IMR-90 (cell line): ENCODE data around the gene FER1L5. TPM values are rescaled to one million over a fixed set of nuclear protein-coding genes. Genes with fewer than 3 reads are reported as not detected.

ENCODE experiments used
- ATAC-seq: fragments of 200-7000 bp; cut with Tn5 transposase; 2 replicates; pipeline ENCODE4 v1.9.1; 2020; ENCODE audit warnings: low read depth, mild to moderate bottlenecking, moderate library complexity
- BruUV-seq: library from RNA; stranded (reverse); fragments of 400-500 nt; replicated peaks from 2 replicates; lab custom pipeline; 2021; lab: Mats Ljungman, UMichigan
- CTCF ChIA-PET: fragments of 300-600 bp; formaldehyde crosslinking; extraction: SDS; loops from one replicate; lab custom pipeline; 2021; ENCODE audit warnings: antibody characterized with exemption; lab: Yijun Ruan, JAX
- POLR2A ChIA-PET: fragments of 300-600 bp; sonication (Branson Sonifier 250); formaldehyde crosslinking; loops from one replicate; lab custom pipeline; 2022; ENCODE audit warnings: antibody characterized with exemption; ENCODE audit not compliant: unreplicated experiment; lab: Charles Lee
- DNase-seq: peaks from one replicate; pipeline ENCODE4 v3.0.0; 2013
- H2AFZ ChIP-seq: replicated peaks from 2 replicates; pipeline ENCODE3; 2013; ENCODE audit warnings: low read length, mild to moderate bottlenecking; ENCODE audit not compliant: poor library complexity
- H2AK5ac ChIP-seq: 2 replicates; pipeline ENCODE4 v1.6.1; 2013; ENCODE audit warnings: low read depth, low read length, inconsistent platforms
- H2AK9ac ChIP-seq: replicated peaks from 2 replicates; pipeline ENCODE3; 2013; ENCODE audit warnings: mild to moderate bottlenecking, low read depth, low read length, moderate library complexity; ENCODE audit not compliant: poor library complexity
- H2BK120ac ChIP-seq: 2 replicates; pipeline ENCODE4 v1.6.1; 2013; ENCODE audit warnings: low read depth, low read length, inconsistent platforms
- H2BK15ac ChIP-seq: 3 replicates; pipeline ENCODE4 v1.6.1; 2013; ENCODE audit warnings: low read depth, low read length, inconsistent platforms
- H2BK20ac ChIP-seq: 2 replicates; pipeline ENCODE4 v1.6.1; 2013; ENCODE audit warnings: low read depth, mild to moderate bottlenecking, inconsistent platforms, low read length, moderate library complexity
- H2BK5ac ChIP-seq: 2 replicates; pipeline ENCODE4 v1.6.1; 2013; ENCODE audit warnings: mild to moderate bottlenecking, low read depth, low read length, inconsistent platforms; ENCODE audit not compliant: poor library complexity, severe bottlenecking
- H3K14ac ChIP-seq: replicated peaks from 2 replicates; pipeline ENCODE4 v1.6.1; 2013; ENCODE audit warnings: low read depth, low read length, inconsistent platforms
- H3K18ac ChIP-seq: 2 replicates; pipeline ENCODE4 v1.6.1; 2013; ENCODE audit warnings: low read depth, low read length, control low read depth
- H3K23ac ChIP-seq: 2 replicates; pipeline ENCODE4 v1.6.1; 2013; ENCODE audit warnings: low read depth, low read length, inconsistent platforms
- H3K27ac ChIP-seq: 2 replicates; pipeline ENCODE4 v1.5.1; 2013; ENCODE audit warnings: mild to moderate bottlenecking, control low read depth, low read length; ENCODE audit not compliant: insufficient read depth
- H3K27me3 ChIP-seq: 2 replicates; pipeline ENCODE4 v1.6.1; 2013; ENCODE audit warnings: low read length; ENCODE audit not compliant: control insufficient read depth, insufficient read depth
- H3K36me3 ChIP-seq: 2 replicates; pipeline ENCODE4 v1.6.1; 2013; ENCODE audit warnings: low read length, mixed read lengths; ENCODE audit not compliant: control insufficient read depth, insufficient read depth
- H3K4ac ChIP-seq: 2 replicates; pipeline ENCODE4 v1.6.1; 2013; ENCODE audit warnings: low read depth, low read length, inconsistent platforms
- H3K4me1 ChIP-seq: 2 replicates; pipeline ENCODE4 v1.6.1; 2013; ENCODE audit warnings: low read length, mixed read lengths; ENCODE audit not compliant: control insufficient read depth, insufficient read depth
- H3K4me2 ChIP-seq: 2 replicates; pipeline ENCODE4 v1.6.1; 2013; ENCODE audit warnings: low read depth, mild to moderate bottlenecking, control low read depth, low read length, moderate library complexity
- H3K4me3 ChIP-seq: 2 replicates; pipeline ENCODE4 v1.5.1; 2013; ENCODE audit warnings: low read depth, mild to moderate bottlenecking, control low read depth, low read length, moderate library complexity; ENCODE audit not compliant: insufficient read depth
- H3K56ac ChIP-seq: 2 replicates; pipeline ENCODE4 v1.6.1; 2013; ENCODE audit warnings: low read length, inconsistent platforms; ENCODE audit not compliant: insufficient read depth; ENCODE audit errors: extremely low read depth
- H3K79me1 ChIP-seq, 2 experiments: 2 replicates each; pipeline ENCODE4 v1.6.1; 2013; ENCODE audit warnings: low read length in 2 of 2, inconsistent platforms in 1 of 2, low read depth in 1 of 2
- H3K9ac ChIP-seq: 2 replicates; pipeline ENCODE4 v1.6.1; 2013; ENCODE audit warnings: low read depth, low read length, control low read depth
- H3K9me1 ChIP-seq: 2 replicates; pipeline ENCODE4 v1.6.1; 2013; ENCODE audit warnings: low read length, inconsistent platforms; ENCODE audit not compliant: insufficient read depth
- H3K9me3 ChIP-seq: 2 replicates; pipeline ENCODE4 v1.6.1; 2013; ENCODE audit warnings: low read length; ENCODE audit not compliant: control insufficient read depth, insufficient read depth
- H4K20me1 ChIP-seq: 2 replicates; pipeline ENCODE4 v1.6.1; 2013; ENCODE audit warnings: low read length, inconsistent platforms; ENCODE audit not compliant: insufficient read depth
- H4K5ac ChIP-seq: 2 replicates; pipeline ENCODE4 v1.6.1; 2013; ENCODE audit warnings: mild to moderate bottlenecking, low read depth, low read length, control low read depth
- H4K8ac ChIP-seq, 2 experiments: 2 replicates each; pipeline ENCODE4 v1.6.1; 2013; ENCODE audit warnings: low read depth in 2 of 2, low read length in 2 of 2, control low read depth in 1 of 2, inconsistent platforms in 1 of 2
- H4K91ac ChIP-seq: 2 replicates; pipeline ENCODE4 v1.6.1; 2013; ENCODE audit warnings: low read depth, low read length, inconsistent platforms; ENCODE audit not compliant: insufficient read depth
- BHLHE40 ChIP-seq: fragments of 150-350 bp; IDR thresholded peaks from 2 replicates; pipeline ENCODE4 v1.6.1; 2016; ENCODE audit warnings: mild to moderate bottlenecking, low read depth, low read length
- CEBPB ChIP-seq: IDR thresholded peaks from 2 replicates; pipeline ENCODE4 v1.6.1; 2012; ENCODE audit warnings: low read depth, low read length, improper control_type of control experiment
- FOS ChIP-seq: fragments of 150-350 bp; IDR thresholded peaks from 2 replicates; pipeline ENCODE4 v1.6.1; 2016; ENCODE audit warnings: low read depth, low read length
- MAFK ChIP-seq: IDR thresholded peaks from 2 replicates; pipeline ENCODE4 v1.6.1; 2012; ENCODE audit warnings: low read depth, low read length, improper control_type of control experiment
- MAZ ChIP-seq: IDR thresholded peaks from 2 replicates; pipeline ENCODE4 v1.6.1; 2012; ENCODE audit warnings: low read depth, mild to moderate bottlenecking, low read length, improper control_type of control experiment, moderate library complexity, borderline replicate concordance
- MXI1 ChIP-seq: IDR thresholded peaks from 2 replicates; pipeline ENCODE4 v1.6.1; 2012; ENCODE audit warnings: low read depth, mild to moderate bottlenecking, low read length, moderate library complexity, borderline replicate concordance
- NFE2L2 ChIP-seq: fragments of 150-350 bp; IDR thresholded peaks from 2 replicates; pipeline ENCODE4 v1.6.1; 2016; ENCODE audit warnings: low read depth, mild to moderate bottlenecking, low read length
- POLR2A ChIP-seq: IDR thresholded peaks from 2 replicates; pipeline ENCODE4 v1.6.1; 2012; ENCODE audit warnings: mild to moderate bottlenecking, low read depth, low read length
- RAD21 ChIP-seq: IDR thresholded peaks from 2 replicates; pipeline ENCODE4 v1.6.1; 2012; ENCODE audit warnings: low read length, improper control_type of control experiment
- WGBS, 2 experiments: methylation state at CpG; one replicate each; pipeline versions ENCODE4 v1.1.5 to v1.1.7; 2013; ENCODE audit warnings: missing lambda C conversion rate in 2 of 2; ENCODE audit not compliant: insufficient read length in 1 of 2; ENCODE audit errors: extremely low coverage in 2 of 2; 5-methylcytosine and 5-hydroxymethylcytosine counted together
- dilution Hi-C: fragments of 300-500 bp; cut with HindIII; formaldehyde crosslinking; loops from one replicate; pipeline ENCODE4 v1.14.3; 2018; ENCODE audit warnings: low sequenced_read_pairs; ENCODE audit not compliant: unreplicated experiment
- in situ Hi-C: fragments of 300-500 bp; cut with MboI; formaldehyde crosslinking; loops from 3 replicates; pipeline ENCODE4 v1.14.3; 2019; ENCODE audit warnings: low sequenced_read_pairs, inconsistent platforms, mixed read lengths
- intact Hi-C: fragments of 100-400 bp; cut with micrococcal nuclease; formaldehyde crosslinking; loops from 2 replicates; pipeline ENCODE4 v1.10.0; 2022
- polyA plus RNA-seq, 3 experiments: library from polyadenylated mRNA; depleted of rRNA; stranded (reverse); fragments of >200 nt; gene quantifications; 2 replicates each; pipeline ENCODE4 v1.2.3, GENCODE V29; 2012; ENCODE audit warnings: low replicate concordance in 1 of 3
- total RNA-seq: library from RNA; depleted of rRNA; stranded (reverse); fragments of >200 nt; gene quantifications from 2 replicates; pipeline ENCODE4 v1.2.3, GENCODE V29; 2012
- TF ChIP-seq, protein P1 (sequence below): fragments of 150-350 bp; IDR thresholded peaks from 2 replicates; pipeline ENCODE4 v1.6.1; 2016; ENCODE audit warnings: low read depth, mild to moderate bottlenecking, low read length, moderate library complexity, borderline replicate concordance
- TF ChIP-seq, protein P2 (sequence below): conservative IDR thresholded peaks from 2 replicates; pipeline ENCODE4 v1.5.1; 2012; ENCODE audit warnings: mild to moderate bottlenecking, low read depth, low read length, improper control_type of control experiment

FER1L5 gene
- total and polyA plus RNA-seq, 2 of the 4 experiments (the other 2 are of a cell fraction), result 0.15 to 0.36 TPM

DNA sequence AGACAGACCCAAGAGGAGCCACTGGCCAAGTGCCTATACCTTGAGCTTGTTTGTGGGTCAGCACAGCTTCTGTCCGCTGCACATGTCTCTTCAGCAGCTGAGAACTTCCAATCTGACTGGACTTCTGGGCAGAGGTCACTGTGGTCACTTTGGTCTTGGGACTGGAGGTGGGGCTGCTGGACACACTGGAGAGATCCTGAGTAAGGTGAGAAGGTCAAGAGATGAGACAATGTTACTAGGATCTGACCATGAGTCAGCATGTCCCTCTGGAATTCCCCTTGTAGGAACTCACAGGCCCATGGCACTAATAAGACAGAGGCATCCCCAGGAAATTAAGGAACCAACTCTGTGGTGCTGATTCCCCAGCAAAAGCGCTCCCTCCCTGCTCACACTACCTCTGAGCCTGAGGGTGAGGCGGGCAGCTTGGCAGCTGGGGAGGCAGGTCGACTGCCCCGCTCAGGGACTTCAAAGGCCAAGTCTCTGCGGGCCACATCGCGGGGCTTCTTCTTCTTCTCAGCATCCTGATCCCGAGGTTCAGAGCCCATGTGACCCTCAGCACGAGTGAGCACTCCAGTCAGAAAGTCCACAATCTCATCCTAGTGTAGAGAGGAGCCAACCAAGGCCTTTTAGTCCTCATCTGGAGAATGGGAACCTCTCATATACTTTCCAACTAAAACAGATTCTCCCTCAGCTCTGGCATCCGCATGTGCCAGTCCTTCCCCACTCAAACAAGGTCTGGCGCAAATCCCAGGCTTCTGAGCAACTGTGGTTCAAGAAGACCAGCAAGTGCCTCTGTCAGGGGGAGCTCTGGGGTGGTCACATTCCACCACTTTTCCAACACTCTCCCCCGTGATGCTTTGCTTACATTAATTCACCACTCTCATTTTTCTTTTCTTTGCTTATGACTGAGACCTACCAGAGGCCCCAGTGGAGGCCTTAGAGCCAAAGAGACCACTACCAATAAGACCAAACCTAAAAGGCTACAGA is 33.8 kb upstream of the FER1L5 start:
- Histone ChIP-seq H4K5ac (no peak overlapping the region), H2BK120ac (no peak overlapping the region), H4K20me1 (peaks cover 14% of the 10 kb centered on the region; the same call in 1 of the 2 replicates), H4K8ac (no peak overlapping the region; a peak in 1 of 4 replicates), H2AK9ac (peak overlapping the region; percentile 73), H3K18ac (no peak overlapping the region), H3K79me1 (peaks cover 13 to 44% of the 10 kb centered on the region in 2 experiments; a peak in 3 of 4 replicates), H3K36me3 (peaks cover 75% of the 10 kb centered on the region), H3K23ac (no peak overlapping the region), H3K27me3 (no peaks in the 10 kb centered on the region), H3K56ac (no peak overlapping the region), H2AK5ac (no peak overlapping the region), H4K91ac (peak overlapping the region; percentile 16; the same call in 1 of the 2 replicates), H3K27ac (no peak overlapping the region), H3K4ac (no peak overlapping the region), H2BK20ac (no peak overlapping the region), H3K9me3 (no peaks in the 10 kb centered on the region), H3K4me2 (no peak overlapping the region), H2AFZ (no peak overlapping the region), H3K14ac (peak overlapping the region; percentile 16), H2BK15ac (no peak overlapping the region), H3K9ac (no peak overlapping the region), H3K4me1 (peaks cover 11% of the 10 kb centered on the region), H2BK5ac (peak overlapping the region; percentile 36), H3K4me3 (no peak overlapping the region), H3K9me1 (peaks cover 21% of the 10 kb centered on the region)
- dilution Hi-C loops (no loop called here), in situ Hi-C loops (loop anchor here (25.0 kb wide), 1 partner anchor 354 kb away; no protein-coding TSS in a partner anchor), intact Hi-C loops (no loop called here)
- POLR2A ChIA-PET, result no interaction called here
- DNase-seq (peak; percentile 80), ATAC-seq (peak; percentile 69)
- BruUV-seq, result no TSS peak
- WGBS, 2 experiments, result 95% methylated on average over 4 of the region's 13 CpGs; no CpG with 5 or more reads in 1 of the 2 experiments
- no peak for TF ChIP-seq MAZ
- TF ChIP-seq MAFK, result no peak
- no peak for TF ChIP-seq FOS
- TF ChIP-seq, protein P1, sequence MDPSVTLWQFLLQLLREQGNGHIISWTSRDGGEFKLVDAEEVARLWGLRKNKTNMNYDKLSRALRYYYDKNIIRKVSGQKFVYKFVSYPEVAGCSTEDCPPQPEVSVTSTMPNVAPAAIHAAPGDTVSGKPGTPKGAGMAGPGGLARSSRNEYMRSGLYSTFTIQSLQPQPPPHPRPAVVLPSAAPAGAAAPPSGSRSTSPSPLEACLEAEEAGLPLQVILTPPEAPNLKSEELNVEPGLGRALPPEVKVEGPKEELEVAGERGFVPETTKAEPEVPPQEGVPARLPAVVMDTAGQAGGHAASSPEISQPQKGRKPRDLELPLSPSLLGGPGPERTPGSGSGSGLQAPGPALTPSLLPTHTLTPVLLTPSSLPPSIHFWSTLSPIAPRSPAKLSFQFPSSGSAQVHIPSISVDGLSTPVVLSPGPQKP, result no peak
- no peak for TF ChIP-seq RAD21
- TF ChIP-seq CEBPB, result no peak
- peak; percentile 17; the same call in 1 of the 2 replicates for TF ChIP-seq BHLHE40
- TF ChIP-seq POLR2A, result no peak
- peak; percentile 74 for TF ChIP-seq NFE2L2
- no peak for TF ChIP-seq MXI1
- TF ChIP-seq, protein P2, sequence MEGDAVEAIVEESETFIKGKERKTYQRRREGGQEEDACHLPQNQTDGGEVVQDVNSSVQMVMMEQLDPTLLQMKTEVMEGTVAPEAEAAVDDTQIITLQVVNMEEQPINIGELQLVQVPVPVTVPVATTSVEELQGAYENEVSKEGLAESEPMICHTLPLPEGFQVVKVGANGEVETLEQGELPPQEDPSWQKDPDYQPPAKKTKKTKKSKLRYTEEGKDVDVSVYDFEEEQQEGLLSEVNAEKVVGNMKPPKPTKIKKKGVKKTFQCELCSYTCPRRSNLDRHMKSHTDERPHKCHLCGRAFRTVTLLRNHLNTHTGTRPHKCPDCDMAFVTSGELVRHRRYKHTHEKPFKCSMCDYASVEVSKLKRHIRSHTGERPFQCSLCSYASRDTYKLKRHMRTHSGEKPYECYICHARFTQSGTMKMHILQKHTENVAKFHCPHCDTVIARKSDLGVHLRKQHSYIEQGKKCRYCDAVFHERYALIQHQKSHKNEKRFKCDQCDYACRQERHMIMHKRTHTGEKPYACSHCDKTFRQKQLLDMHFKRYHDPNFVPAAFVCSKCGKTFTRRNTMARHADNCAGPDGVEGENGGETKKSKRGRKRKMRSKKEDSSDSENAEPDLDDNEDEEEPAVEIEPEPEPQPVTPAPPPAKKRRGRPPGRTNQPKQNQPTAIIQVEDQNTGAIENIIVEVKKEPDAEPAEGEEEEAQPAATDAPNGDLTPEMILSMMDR, result no peak
- CTCF ChIA-PET, result no interaction called here
